ENCODE data around the gene FHIT. TPM values are rescaled to one million over a fixed set of nuclear protein-coding genes. Genes with fewer than 3 reads are reported as not detected.

The FHIT gene
- polyA plus RNA-seq, 1 of the 3 experiments (the other 2 are of a cell fraction): 0.41 TPM

DNA sequence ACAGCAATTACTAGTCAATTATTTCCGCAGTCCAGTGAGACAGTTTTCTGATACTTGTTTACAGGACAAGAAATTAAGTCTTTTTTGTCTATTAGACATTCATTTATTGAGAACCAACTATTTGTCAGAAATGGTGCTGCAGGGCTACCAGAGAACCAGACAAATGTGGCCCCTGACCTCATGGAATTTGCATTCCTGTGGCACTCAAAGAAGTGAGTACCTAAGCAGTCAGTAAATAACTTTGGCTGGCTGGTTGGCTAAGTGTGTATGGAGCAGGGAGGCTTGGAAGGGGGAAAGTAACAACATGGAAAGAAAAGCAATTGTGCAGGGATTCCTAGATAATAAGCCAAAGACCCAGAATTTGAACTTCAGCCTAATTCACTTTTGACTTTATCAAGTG is 1364.5 kb downstream of the FHIT start:
- ChIA-PET CTCF (no interaction called here), POLR2A (no interaction called here)
- H3K4me2 ChIP-seq: no peak overlapping the region
- H3K9ac ChIP-seq: no peak overlapping the region
- no peak for DNase-seq
- no peaks in the 10 kb centered on the region for H4K20me1 ChIP-seq (ENCODE audit: insufficient read depth)
- peaks cover 0 to 2% of the 10 kb centered on the region in 2 experiments; a peak in 1 of 4 replicates for H3K4me1 ChIP-seq (ENCODE audit: control insufficient read depth in 1 of 2, insufficient read depth in 2 of 2, low read depth in 1 of 2, low read length in 1 of 2)
- H3K9me2 ChIP-seq: no peaks in the 10 kb centered on the region
- H3K9me3 ChIP-seq: no peaks in the 10 kb centered on the region
- H3K4me3 ChIP-seq (ENCODE audit: low read depth in 2 of 2, low read length in 1 of 2): no peak overlapping the region
- TF ChIP-seq, protein P1, sequence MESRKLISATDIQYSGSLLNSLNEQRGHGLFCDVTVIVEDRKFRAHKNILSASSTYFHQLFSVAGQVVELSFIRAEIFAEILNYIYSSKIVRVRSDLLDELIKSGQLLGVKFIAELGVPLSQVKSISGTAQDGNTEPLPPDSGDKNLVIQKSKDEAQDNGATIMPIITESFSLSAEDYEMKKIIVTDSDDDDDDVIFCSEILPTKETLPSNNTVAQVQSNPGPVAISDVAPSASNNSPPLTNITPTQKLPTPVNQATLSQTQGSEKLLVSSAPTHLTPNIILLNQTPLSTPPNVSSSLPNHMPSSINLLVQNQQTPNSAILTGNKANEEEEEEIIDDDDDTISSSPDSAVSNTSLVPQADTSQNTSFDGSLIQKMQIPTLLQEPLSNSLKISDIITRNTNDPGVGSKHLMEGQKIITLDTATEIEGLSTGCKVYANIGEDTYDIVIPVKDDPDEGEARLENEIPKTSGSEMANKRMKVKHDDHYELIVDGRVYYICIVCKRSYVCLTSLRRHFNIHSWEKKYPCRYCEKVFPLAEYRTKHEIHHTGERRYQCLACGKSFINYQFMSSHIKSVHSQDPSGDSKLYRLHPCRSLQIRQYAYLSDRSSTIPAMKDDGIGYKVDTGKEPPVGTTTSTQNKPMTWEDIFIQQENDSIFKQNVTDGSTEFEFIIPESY (IDR thresholded peaks at IDR 0.05; ENCODE audit: borderline replicate concordance, low read depth): no peak
- no peak for TF ChIP-seq RAD21 (IDR thresholded peaks at IDR 0.05; ENCODE audit: low read length)
- no peak for TF ChIP-seq SMC3 (IDR thresholded peaks at IDR 0.05; ENCODE audit: low read depth, low read length)
- TF ChIP-seq GABPA (IDR thresholded peaks at IDR 0.05; ENCODE audit: low read depth): no peak
- no peak for TF ChIP-seq TAF1 (IDR thresholded peaks at IDR 0.05; ENCODE audit: borderline replicate concordance, low read depth, low read length)
- TF ChIP-seq RXRA (IDR thresholded peaks at IDR 0.05; ENCODE audit: borderline replicate concordance, low read depth): no peak
- TF ChIP-seq CHD2 (IDR thresholded peaks at IDR 0.05; ENCODE audit: low read length, partially characterized antibody): no peak
- TF ChIP-seq USF1 (IDR thresholded peaks at IDR 0.05; ENCODE audit: borderline replicate concordance, low read depth): no peak
- TF ChIP-seq MXI1 (IDR thresholded peaks at IDR 0.05; ENCODE audit: low read depth, low read length): no peak
- no peak for TF ChIP-seq POLR2AphosphoS5 (IDR thresholded peaks at IDR 0.05; ENCODE audit: low read depth, low read length)
- no peak for TF ChIP-seq TEAD4 (IDR thresholded peaks at IDR 0.05; ENCODE audit: borderline replicate concordance, insufficient read depth)
- TF ChIP-seq GATA2 (CRISPR knock-in tag; IDR thresholded peaks at IDR 0.05): no peak
- TF ChIP-seq RCOR1 (IDR thresholded peaks at IDR 0.05; ENCODE audit: low read length): no peak
- no peak for TF ChIP-seq FOXM1 (IDR thresholded peaks at IDR 0.05; ENCODE audit: low read depth)
- H3K79me2 ChIP-seq (ENCODE audit: insufficient read depth): no peaks in the 10 kb centered on the region
- no peaks in the 10 kb centered on the region for H3K27me3 ChIP-seq (ENCODE audit: insufficient read depth)
- no peak overlapping the region for H3K27ac ChIP-seq (ENCODE audit: low read depth in 2 of 2, low read length in 1 of 2)
- 58% methylated on average over 1 of the region's 1 CpG for WGBS (ENCODE audit: low lambda C conversion rate)
- no peaks in the 10 kb centered on the region for H3K36me3 ChIP-seq (replicated peaks in 1 of 2; ENCODE audit: control insufficient read depth in 1 of 2, insufficient read depth in 2 of 2, low read length in 1 of 2)
- H3F3A ChIP-seq (replicated peaks; ENCODE audit: insufficient read depth): no peaks in the 10 kb centered on the region
- H2AFZ ChIP-seq (ENCODE audit: low read depth): no peak overlapping the region

DNA sequence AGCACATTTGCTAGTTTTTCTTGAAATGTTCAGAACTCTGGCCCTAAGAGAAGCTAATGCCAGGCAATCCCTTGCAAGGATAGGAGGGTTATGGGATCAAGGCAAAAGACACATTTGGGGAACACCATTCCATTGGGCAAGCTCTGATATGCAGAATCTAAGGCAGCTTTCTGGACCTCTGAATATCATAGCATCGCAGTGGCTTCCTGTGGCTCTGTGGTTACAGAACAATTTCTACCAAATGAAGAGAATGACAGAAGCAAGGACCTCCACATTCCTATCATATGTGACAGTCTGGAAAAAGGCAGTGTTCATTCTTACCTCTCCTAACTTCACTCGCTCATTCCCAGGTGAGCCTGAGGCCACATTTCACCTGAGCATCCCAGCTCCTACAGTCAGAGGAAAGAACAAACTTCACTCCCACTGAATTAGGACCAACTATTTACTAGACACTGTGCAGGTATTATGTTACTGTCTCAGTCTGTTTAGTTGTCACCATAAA is 1365.3 kb downstream of the FHIT start:
- CTCF ChIA-PET: interaction anchor here (0.8 to 1.0 kb wide), 2 partner anchors 28 to 80 kb away, joined by 3 to 4 read pairs; no protein-coding TSS in a partner anchor
- no peaks in the 10 kb centered on the region for H3K27me3 ChIP-seq (ENCODE audit: insufficient read depth)
- no peak overlapping the region for H2AFZ ChIP-seq (ENCODE audit: low read depth)
- H3K9me2 ChIP-seq: no peaks in the 10 kb centered on the region
- no peaks in the 10 kb centered on the region for H3F3A ChIP-seq (replicated peaks; ENCODE audit: insufficient read depth)
- no peak overlapping the region for H3K4me3 ChIP-seq (ENCODE audit: low read depth in 2 of 2, low read length in 1 of 2)
- H3K4me1 ChIP-seq (ENCODE audit: control insufficient read depth in 1 of 2, insufficient read depth in 2 of 2, low read depth in 1 of 2, low read length in 1 of 2): peaks cover 0 to 2% of the 10 kb centered on the region in 2 experiments; a peak in 1 of 4 replicates
- no peaks in the 10 kb centered on the region for H3K79me2 ChIP-seq (ENCODE audit: insufficient read depth)
- no peak for DNase-seq
- no peaks in the 10 kb centered on the region for H3K9me3 ChIP-seq
- no peak overlapping the region for H3K27ac ChIP-seq (ENCODE audit: low read depth in 2 of 2, low read length in 1 of 2)
- 75% methylated on average over 2 of the region's 2 CpGs for WGBS (ENCODE audit: low lambda C conversion rate)
- H3K4me2 ChIP-seq: no peak overlapping the region
- POLR2A ChIA-PET: no interaction called here
- no peak overlapping the region for H3K9ac ChIP-seq
- H3K36me3 ChIP-seq (replicated peaks in 1 of 2; ENCODE audit: control insufficient read depth in 1 of 2, insufficient read depth in 2 of 2, low read length in 1 of 2): no peaks in the 10 kb centered on the region
- H4K20me1 ChIP-seq (ENCODE audit: insufficient read depth): no peaks in the 10 kb centered on the region
- TF ChIP-seq SIN3A (IDR thresholded peaks at IDR 0.05; ENCODE audit: borderline replicate concordance, low read depth, low read length) (no peak), SMC3 (IDR thresholded peaks at IDR 0.05; ENCODE audit: low read depth, low read length) (no peak), GABPA (IDR thresholded peaks at IDR 0.05; ENCODE audit: low read depth) (no peak), CHD2 (IDR thresholded peaks at IDR 0.05; ENCODE audit: low read length, partially characterized antibody) (no peak), ELF1 (IDR thresholded peaks at IDR 0.05) (no peak), TCF12 (IDR thresholded peaks at IDR 0.05) (no peak), EZH2phosphoT487 (IDR thresholded peaks at IDR 0.05; ENCODE audit: borderline replicate concordance, low read depth) (no peak), TEAD4 (IDR thresholded peaks at IDR 0.05; ENCODE audit: borderline replicate concordance, insufficient read depth) (no peak), MAX (IDR thresholded peaks at IDR 0.05; ENCODE audit: low read depth) (no peak), YY1 (IDR thresholded peaks at IDR 0.05; ENCODE audit: low read depth) (no peak)
- TF ChIP-seq, protein P2, sequence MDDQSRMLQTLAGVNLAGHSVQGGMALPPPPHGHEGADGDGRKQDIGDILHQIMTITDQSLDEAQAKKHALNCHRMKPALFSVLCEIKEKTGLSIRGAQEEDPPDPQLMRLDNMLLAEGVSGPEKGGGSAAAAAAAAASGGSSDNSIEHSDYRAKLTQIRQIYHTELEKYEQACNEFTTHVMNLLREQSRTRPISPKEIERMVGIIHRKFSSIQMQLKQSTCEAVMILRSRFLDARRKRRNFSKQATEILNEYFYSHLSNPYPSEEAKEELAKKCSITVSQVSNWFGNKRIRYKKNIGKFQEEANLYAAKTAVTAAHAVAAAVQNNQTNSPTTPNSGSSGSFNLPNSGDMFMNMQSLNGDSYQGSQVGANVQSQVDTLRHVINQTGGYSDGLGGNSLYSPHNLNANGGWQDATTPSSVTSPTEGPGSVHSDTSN (IDR thresholded peaks at IDR 0.05): no peak
- TF ChIP-seq, protein P3, sequence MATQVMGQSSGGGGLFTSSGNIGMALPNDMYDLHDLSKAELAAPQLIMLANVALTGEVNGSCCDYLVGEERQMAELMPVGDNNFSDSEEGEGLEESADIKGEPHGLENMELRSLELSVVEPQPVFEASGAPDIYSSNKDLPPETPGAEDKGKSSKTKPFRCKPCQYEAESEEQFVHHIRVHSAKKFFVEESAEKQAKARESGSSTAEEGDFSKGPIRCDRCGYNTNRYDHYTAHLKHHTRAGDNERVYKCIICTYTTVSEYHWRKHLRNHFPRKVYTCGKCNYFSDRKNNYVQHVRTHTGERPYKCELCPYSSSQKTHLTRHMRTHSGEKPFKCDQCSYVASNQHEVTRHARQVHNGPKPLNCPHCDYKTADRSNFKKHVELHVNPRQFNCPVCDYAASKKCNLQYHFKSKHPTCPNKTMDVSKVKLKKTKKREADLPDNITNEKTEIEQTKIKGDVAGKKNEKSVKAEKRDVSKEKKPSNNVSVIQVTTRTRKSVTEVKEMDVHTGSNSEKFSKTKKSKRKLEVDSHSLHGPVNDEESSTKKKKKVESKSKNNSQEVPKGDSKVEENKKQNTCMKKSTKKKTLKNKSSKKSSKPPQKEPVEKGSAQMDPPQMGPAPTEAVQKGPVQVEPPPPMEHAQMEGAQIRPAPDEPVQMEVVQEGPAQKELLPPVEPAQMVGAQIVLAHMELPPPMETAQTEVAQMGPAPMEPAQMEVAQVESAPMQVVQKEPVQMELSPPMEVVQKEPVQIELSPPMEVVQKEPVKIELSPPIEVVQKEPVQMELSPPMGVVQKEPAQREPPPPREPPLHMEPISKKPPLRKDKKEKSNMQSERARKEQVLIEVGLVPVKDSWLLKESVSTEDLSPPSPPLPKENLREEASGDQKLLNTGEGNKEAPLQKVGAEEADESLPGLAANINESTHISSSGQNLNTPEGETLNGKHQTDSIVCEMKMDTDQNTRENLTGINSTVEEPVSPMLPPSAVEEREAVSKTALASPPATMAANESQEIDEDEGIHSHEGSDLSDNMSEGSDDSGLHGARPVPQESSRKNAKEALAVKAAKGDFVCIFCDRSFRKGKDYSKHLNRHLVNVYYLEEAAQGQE (IDR thresholded peaks at IDR 0.05; ENCODE audit: low read depth, low read length): no peak
